H1 (cell line): ENCODE measurements around the gene BAIAP2.

ENCODE experiments used
- CBX8 ChIP-seq: fragments of 300-800, 300-1000 bp; sonication (generic); IDR thresholded peaks from 2 replicates; pipeline ENCODE4 v1.7.1; 2016; ENCODE audit warnings: low read depth, low read length, borderline replicate concordance
- FOSL1 ChIP-seq: IDR thresholded peaks from 2 replicates; pipeline ENCODE4 v1.6.1; 2011; ENCODE audit warnings: mild to moderate bottlenecking, low read depth, low read length, moderate library complexity; ENCODE audit not compliant: insufficient read depth
- SIN3A ChIP-seq, 2 experiments: IDR thresholded peaks in 1 of 2; conservative IDR thresholded peaks in 1 of 2; 2 replicates each; pipeline ENCODE4 v1.6.1; 2011 to 2012; ENCODE audit warnings: low read length in 2 of 2, improper control_type of control experiment in 1 of 2, low read depth in 1 of 2, mild to moderate bottlenecking in 1 of 2
- SRF ChIP-seq: IDR thresholded peaks from 2 replicates; pipeline ENCODE4 v1.6.1; 2011; ENCODE audit warnings: mild to moderate bottlenecking, low read depth, low read length, moderate library complexity
- TCF12 ChIP-seq: IDR thresholded peaks from 2 replicates; pipeline ENCODE4 v1.6.1; 2011; ENCODE audit warnings: low read depth, mild to moderate bottlenecking, low read length
- TEAD4 ChIP-seq: IDR thresholded peaks from 2 replicates; pipeline ENCODE4 v1.6.1; 2012; ENCODE audit warnings: low read depth, low read length, inconsistent platforms, mixed read lengths
- ZNF274 ChIP-seq: IDR thresholded peaks from 2 replicates; pipeline ENCODE4 v1.7.0; 2012; ENCODE audit warnings: low read length, borderline replicate concordance; ENCODE audit errors: extremely low read depth
- TF ChIP-seq, protein P1 (sequence below), 3 experiments: IDR thresholded peaks; 1 replicate in 2 of 3; 2 replicates in 1 of 3; pipeline versions ENCODE4 v1.5.1 to v1.6.1; 2011; ENCODE audit warnings: low read length in 3 of 3, mild to moderate bottlenecking in 3 of 3, inconsistent platforms in 2 of 3, low read depth in 1 of 3, moderate library complexity in 1 of 3; ENCODE audit not compliant: insufficient read depth in 1 of 3; ENCODE audit errors: control extremely low read depth in 1 of 3
- TF ChIP-seq, protein P2 (sequence below): fragments of 300-600 bp; sonication (generic); IDR thresholded peaks from 2 replicates; pipeline ENCODE4 v1.7.1; 2012; ENCODE audit warnings: low read length, moderate library complexity, mild to moderate bottlenecking, inconsistent platforms; ENCODE audit not compliant: insufficient replicate concordance
- TF ChIP-seq, protein P3 (sequence below): IDR thresholded peaks from 2 replicates; pipeline ENCODE4 v1.6.1; 2011; ENCODE audit warnings: low read length, improper control_type of control experiment

DNA sequence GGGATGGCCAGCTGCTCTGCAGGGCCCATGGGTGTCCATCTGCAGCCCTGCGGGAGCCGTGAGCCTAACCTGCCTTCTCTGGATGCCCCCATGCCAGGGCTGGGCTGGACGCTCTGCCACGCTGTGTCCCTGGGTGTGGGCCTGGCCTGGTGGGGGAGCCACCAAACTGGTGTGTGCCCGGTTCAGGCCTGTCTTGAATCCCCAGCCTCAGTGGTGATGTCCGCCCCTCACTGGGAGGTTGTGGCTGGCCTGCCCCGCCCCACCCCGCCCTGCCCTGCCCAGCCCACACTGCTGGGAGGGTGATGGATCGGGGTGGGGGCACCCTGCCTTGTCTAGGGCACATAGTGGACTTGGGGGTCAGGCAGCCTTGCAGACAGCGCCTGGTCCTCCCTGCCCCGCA, 80.3 kb downstream of the BAIAP2 start:
- TF ChIP-seq, protein P1, sequence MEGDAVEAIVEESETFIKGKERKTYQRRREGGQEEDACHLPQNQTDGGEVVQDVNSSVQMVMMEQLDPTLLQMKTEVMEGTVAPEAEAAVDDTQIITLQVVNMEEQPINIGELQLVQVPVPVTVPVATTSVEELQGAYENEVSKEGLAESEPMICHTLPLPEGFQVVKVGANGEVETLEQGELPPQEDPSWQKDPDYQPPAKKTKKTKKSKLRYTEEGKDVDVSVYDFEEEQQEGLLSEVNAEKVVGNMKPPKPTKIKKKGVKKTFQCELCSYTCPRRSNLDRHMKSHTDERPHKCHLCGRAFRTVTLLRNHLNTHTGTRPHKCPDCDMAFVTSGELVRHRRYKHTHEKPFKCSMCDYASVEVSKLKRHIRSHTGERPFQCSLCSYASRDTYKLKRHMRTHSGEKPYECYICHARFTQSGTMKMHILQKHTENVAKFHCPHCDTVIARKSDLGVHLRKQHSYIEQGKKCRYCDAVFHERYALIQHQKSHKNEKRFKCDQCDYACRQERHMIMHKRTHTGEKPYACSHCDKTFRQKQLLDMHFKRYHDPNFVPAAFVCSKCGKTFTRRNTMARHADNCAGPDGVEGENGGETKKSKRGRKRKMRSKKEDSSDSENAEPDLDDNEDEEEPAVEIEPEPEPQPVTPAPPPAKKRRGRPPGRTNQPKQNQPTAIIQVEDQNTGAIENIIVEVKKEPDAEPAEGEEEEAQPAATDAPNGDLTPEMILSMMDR (IDR thresholded peaks at IDR 0.05; ENCODE audit: control extremely low read depth in 1 of 3, insufficient read depth in 1 of 3, low read depth in 1 of 3, low read length in 3 of 3) = no peak
- TF ChIP-seq SIN3A (conservative IDR thresholded peaks at IDR 0.05 in 1 of 2, IDR thresholded peaks at IDR 0.05 in 1 of 2; ENCODE audit: low read depth in 1 of 2, low read length in 2 of 2) = no peak
- TF ChIP-seq, protein P2, sequence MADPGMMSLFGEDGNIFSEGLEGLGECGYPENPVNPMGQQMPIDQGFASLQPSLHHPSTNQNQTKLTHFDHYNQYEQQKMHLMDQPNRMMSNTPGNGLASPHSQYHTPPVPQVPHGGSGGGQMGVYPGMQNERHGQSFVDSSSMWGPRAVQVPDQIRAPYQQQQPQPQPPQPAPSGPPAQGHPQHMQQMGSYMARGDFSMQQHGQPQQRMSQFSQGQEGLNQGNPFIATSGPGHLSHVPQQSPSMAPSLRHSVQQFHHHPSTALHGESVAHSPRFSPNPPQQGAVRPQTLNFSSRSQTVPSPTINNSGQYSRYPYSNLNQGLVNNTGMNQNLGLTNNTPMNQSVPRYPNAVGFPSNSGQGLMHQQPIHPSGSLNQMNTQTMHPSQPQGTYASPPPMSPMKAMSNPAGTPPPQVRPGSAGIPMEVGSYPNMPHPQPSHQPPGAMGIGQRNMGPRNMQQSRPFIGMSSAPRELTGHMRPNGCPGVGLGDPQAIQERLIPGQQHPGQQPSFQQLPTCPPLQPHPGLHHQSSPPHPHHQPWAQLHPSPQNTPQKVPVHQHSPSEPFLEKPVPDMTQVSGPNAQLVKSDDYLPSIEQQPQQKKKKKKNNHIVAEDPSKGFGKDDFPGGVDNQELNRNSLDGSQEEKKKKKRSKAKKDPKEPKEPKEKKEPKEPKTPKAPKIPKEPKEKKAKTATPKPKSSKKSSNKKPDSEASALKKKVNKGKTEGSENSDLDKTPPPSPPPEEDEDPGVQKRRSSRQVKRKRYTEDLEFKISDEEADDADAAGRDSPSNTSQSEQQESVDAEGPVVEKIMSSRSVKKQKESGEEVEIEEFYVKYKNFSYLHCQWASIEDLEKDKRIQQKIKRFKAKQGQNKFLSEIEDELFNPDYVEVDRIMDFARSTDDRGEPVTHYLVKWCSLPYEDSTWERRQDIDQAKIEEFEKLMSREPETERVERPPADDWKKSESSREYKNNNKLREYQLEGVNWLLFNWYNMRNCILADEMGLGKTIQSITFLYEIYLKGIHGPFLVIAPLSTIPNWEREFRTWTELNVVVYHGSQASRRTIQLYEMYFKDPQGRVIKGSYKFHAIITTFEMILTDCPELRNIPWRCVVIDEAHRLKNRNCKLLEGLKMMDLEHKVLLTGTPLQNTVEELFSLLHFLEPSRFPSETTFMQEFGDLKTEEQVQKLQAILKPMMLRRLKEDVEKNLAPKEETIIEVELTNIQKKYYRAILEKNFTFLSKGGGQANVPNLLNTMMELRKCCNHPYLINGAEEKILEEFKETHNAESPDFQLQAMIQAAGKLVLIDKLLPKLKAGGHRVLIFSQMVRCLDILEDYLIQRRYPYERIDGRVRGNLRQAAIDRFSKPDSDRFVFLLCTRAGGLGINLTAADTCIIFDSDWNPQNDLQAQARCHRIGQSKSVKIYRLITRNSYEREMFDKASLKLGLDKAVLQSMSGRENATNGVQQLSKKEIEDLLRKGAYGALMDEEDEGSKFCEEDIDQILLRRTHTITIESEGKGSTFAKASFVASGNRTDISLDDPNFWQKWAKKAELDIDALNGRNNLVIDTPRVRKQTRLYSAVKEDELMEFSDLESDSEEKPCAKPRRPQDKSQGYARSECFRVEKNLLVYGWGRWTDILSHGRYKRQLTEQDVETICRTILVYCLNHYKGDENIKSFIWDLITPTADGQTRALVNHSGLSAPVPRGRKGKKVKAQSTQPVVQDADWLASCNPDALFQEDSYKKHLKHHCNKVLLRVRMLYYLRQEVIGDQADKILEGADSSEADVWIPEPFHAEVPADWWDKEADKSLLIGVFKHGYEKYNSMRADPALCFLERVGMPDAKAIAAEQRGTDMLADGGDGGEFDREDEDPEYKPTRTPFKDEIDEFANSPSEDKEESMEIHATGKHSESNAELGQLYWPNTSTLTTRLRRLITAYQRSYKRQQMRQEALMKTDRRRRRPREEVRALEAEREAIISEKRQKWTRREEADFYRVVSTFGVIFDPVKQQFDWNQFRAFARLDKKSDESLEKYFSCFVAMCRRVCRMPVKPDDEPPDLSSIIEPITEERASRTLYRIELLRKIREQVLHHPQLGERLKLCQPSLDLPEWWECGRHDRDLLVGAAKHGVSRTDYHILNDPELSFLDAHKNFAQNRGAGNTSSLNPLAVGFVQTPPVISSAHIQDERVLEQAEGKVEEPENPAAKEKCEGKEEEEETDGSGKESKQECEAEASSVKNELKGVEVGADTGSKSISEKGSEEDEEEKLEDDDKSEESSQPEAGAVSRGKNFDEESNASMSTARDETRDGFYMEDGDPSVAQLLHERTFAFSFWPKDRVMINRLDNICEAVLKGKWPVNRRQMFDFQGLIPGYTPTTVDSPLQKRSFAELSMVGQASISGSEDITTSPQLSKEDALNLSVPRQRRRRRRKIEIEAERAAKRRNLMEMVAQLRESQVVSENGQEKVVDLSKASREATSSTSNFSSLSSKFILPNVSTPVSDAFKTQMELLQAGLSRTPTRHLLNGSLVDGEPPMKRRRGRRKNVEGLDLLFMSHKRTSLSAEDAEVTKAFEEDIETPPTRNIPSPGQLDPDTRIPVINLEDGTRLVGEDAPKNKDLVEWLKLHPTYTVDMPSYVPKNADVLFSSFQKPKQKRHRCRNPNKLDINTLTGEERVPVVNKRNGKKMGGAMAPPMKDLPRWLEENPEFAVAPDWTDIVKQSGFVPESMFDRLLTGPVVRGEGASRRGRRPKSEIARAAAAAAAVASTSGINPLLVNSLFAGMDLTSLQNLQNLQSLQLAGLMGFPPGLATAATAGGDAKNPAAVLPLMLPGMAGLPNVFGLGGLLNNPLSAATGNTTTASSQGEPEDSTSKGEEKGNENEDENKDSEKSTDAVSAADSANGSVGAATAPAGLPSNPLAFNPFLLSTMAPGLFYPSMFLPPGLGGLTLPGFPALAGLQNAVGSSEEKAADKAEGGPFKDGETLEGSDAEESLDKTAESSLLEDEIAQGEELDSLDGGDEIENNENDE = no peak
- no peak for TF ChIP-seq CBX8
- no peak for TF ChIP-seq TCF12
- TF ChIP-seq, protein P3, sequence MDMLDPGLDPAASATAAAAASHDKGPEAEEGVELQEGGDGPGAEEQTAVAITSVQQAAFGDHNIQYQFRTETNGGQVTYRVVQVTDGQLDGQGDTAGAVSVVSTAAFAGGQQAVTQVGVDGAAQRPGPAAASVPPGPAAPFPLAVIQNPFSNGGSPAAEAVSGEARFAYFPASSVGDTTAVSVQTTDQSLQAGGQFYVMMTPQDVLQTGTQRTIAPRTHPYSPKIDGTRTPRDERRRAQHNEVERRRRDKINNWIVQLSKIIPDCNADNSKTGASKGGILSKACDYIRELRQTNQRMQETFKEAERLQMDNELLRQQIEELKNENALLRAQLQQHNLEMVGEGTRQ = no peak
- TF ChIP-seq SRF = no peak
- no peak for TF ChIP-seq FOSL1
- no peak for TF ChIP-seq ZNF274
- TF ChIP-seq TEAD4 = no peak
